DMS153 (cell line): ENCODE results near the gene XAB2.

Experiments
- DNase-seq: peaks from one replicate; lab custom pipeline; 2025; lab: John Stamatoyannopoulos, UW

Gene XAB2

GRCh38 chr19:7611541-7612279 lies 17.6 kb downstream of the XAB2 start:
- DNase-seq = no peak

GRCh38 chr19:7610491-7611240 lies 18.7 kb downstream of the XAB2 start:
- DNase-seq = no peak

- no peak for DNase-seq
Observed at GRCh38 chr19:7607874-7608560, 21.3 kb downstream of the XAB2 start.

GRCh38 chr19:7607212-7607873 lies 22.0 kb downstream of the XAB2 start:
- no peak for DNase-seq

- no peak for DNase-seq
Observed at GRCh38 chr19:7606289-7606688, 23.1 kb downstream of the XAB2 start.

GRCh38 chr19:7605490-7606222 lies 23.7 kb downstream of the XAB2 start:
- no peak for DNase-seq

- no peak for DNase-seq
Observed at GRCh38 chr19:7603919-7604318, 25.4 kb downstream of the XAB2 start.

- no peak for DNase-seq
Observed at GRCh38 chr19:7602935-7603497, 26.3 kb downstream of the XAB2 start.

- DNase-seq = no peak
Observed at GRCh38 chr19:7602240-7602934, 27.0 kb downstream of the XAB2 start.

- DNase-seq = no peak
Observed at GRCh38 chr19:7600721-7601120, 28.6 kb downstream of the XAB2 start.

GRCh38 chr19:7598180-7598579 lies 31.2 kb downstream of the XAB2 start:
- no peak for DNase-seq

GRCh38 chr19:7597689-7598088 lies 31.7 kb downstream of the XAB2 start:
- DNase-seq = no peak

- no peak for DNase-seq
Observed at GRCh38 chr19:7596211-7596937, 33.0 kb downstream of the XAB2 start.

GRCh38 chr19:7595466-7596133 lies 33.7 kb downstream of the XAB2 start, which contains the start of gene CAMSAP3:
CAMSAP3 (plus strand) TSS chr19:7595863; CDS start chr19:7596003, 140 bp downstream.
- no peak for DNase-seq

- DNase-seq = no peak
Observed at GRCh38 chr19:7590256-7590655, 39.1 kb downstream of the XAB2 start.

- DNase-seq = no peak
Observed at GRCh38 chr19:7589822-7590221, 39.5 kb downstream of the XAB2 start.

GRCh38 chr19:7582446-7582845 lies 46.9 kb downstream of the XAB2 start:
- no peak for DNase-seq

GRCh38 chr19:7579182-7579581 lies 50.2 kb downstream of the XAB2 start:
- no peak for DNase-seq

GRCh38 chr19:7578127-7578526 lies 51.2 kb downstream of the XAB2 start:
- no peak for DNase-seq
